Thyroid gland (tissue), 4 donors: Measurements from ENCODE around the gene CLEC1A. TPM values are rescaled to one million over a fixed set of nuclear protein-coding genes. Genes with fewer than 3 reads are reported as not detected.

ENCODE experiments used
- DNase-seq, 2 donors: peaks; one replicate each; pipeline ENCODE4 v3.0.0-alpha.2; 2019
- H3K27ac ChIP-seq, 3 donors: fragments of 200-600 bp; sonication (generic); 1 replicate in 2 of 3; 2 replicates in 1 of 3; pipeline ENCODE4 v1.5.1; 2016 to 2019; ENCODE audit warnings: mild to moderate bottlenecking in 1 of 3, moderate library complexity in 1 of 3
- H3K27me3 ChIP-seq: fragments of 200-600 bp; sonication (generic); one replicate; pipeline ENCODE4 v1.5.1; 2019
- H3K36me3 ChIP-seq, 2 donors: fragments of 200-600 bp; sonication (generic); one replicate each; pipeline ENCODE4 v1.5.1; 2016 to 2019
- H3K4me1 ChIP-seq, 2 donors: fragments of 200-600 bp; sonication (generic); one replicate each; pipeline ENCODE4 v1.5.1; 2017 to 2019
- H3K4me3 ChIP-seq, 3 donors: fragments of 200-600 bp; sonication (generic); replicated peaks in 1 of 3; 1 replicate in 2 of 3; 2 replicates in 1 of 3; pipeline ENCODE4 v1.5.1; 2016; ENCODE audit warnings: mild to moderate bottlenecking in 1 of 3
- H3K9me3 ChIP-seq: fragments of 200-600 bp; sonication (generic); one replicate; pipeline ENCODE4 v1.5.1; 2017
- POLR2A ChIP-seq, 2 donors: fragments of 450-650 bp; IDR thresholded peaks; one replicate each; pipeline ENCODE4 v1.6.1; 2017; ENCODE audit warnings: antibody characterized with exemption in 2 of 2, mild to moderate bottlenecking in 2 of 2, moderate library complexity in 1 of 2
- WGBS, 2 donors: methylation state at CpG; one replicate each; pipeline ENCODE4 v1.1.5; 2017; 5-methylcytosine and 5-hydroxymethylcytosine counted together
- intact Hi-C: fragments of 100-400 bp; cut with DNase I; formaldehyde crosslinking; loops from one replicate; pipeline ENCODE4 v1.15.1; 2023
- total RNA-seq, 4 donors: library from RNA; depleted of rRNA; stranded (reverse); fragments of >200 nt; gene quantifications; one replicate each; pipeline ENCODE4 v1.2.3, GENCODE V29; 2016
- TF ChIP-seq, protein P1 (sequence below), 6 experiments: fragments of 200-600 bp in 3 of 6; fragments of 450-650 bp in 3 of 6; sonication (generic) in 3 of 6; IDR thresholded peaks; one replicate each; pipeline ENCODE4 v1.5.1; 2016 to 2019; ENCODE audit warnings: antibody characterized with exemption in 6 of 6, mild to moderate bottlenecking in 2 of 6, inconsistent platforms in 1 of 6, moderate library complexity in 1 of 6

Gene CLEC1A
- total RNA-seq, 4 donors from 2014 or later = 2.5 to 9.7 (median 5.2) TPM

DNA sequence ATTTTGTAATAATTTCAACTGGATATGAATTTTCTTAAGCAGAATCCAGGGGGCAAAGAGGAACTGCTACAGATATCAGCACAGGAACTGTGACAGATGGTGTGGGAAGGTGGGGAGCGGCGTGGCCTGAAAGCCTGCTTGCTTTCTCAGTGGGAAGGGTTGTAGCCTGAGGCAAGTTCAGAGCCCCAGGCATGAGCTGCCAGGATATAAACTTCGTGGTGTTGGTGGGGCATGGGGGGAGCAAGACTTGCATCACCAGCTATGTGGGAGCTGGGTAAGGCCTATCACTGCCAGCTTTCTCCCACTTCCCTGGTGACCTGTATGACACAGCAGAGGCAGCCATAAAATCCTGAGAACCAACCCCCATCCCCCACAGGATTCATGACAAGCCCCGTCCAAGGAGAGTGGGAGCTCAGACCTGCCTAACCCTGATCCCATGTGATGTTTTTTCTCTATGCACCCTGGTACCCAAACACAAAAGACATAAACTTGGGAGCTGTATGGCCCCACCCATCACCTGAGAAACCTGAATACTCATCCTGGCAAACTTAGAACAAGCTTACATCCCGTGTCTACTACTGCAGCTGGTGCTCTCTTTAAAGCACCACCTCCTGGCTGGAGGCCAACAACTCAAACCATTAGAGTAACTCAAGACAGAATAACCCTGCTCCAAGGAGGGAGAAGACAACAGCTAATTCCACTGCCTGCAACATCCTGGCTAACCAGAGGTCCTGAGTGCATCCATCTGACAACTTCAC, 16.5 kb downstream of the CLEC1A start:
- 75 to 78% methylated on average over 5 of the region's 5 CpGs for WGBS, 2 donors
- DNase-seq = no peak
- Histone ChIP-seq H3K4me1 (no peaks in the 10 kb centered on the region), H3K27ac (no peak overlapping the region), H3K4me3 (no peak overlapping the region), H3K27me3 (no peaks in the 10 kb centered on the region), H3K9me3 (no peaks in the 10 kb centered on the region), H3K36me3 (no peaks in the 10 kb centered on the region)
- no peak for TF ChIP-seq POLR2A (IDR thresholded peaks at IDR 0.05)
- TF ChIP-seq, protein P1, sequence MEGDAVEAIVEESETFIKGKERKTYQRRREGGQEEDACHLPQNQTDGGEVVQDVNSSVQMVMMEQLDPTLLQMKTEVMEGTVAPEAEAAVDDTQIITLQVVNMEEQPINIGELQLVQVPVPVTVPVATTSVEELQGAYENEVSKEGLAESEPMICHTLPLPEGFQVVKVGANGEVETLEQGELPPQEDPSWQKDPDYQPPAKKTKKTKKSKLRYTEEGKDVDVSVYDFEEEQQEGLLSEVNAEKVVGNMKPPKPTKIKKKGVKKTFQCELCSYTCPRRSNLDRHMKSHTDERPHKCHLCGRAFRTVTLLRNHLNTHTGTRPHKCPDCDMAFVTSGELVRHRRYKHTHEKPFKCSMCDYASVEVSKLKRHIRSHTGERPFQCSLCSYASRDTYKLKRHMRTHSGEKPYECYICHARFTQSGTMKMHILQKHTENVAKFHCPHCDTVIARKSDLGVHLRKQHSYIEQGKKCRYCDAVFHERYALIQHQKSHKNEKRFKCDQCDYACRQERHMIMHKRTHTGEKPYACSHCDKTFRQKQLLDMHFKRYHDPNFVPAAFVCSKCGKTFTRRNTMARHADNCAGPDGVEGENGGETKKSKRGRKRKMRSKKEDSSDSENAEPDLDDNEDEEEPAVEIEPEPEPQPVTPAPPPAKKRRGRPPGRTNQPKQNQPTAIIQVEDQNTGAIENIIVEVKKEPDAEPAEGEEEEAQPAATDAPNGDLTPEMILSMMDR (IDR thresholded peaks at IDR 0.05) = no peak
- intact Hi-C loops = no loop called here

DNA sequence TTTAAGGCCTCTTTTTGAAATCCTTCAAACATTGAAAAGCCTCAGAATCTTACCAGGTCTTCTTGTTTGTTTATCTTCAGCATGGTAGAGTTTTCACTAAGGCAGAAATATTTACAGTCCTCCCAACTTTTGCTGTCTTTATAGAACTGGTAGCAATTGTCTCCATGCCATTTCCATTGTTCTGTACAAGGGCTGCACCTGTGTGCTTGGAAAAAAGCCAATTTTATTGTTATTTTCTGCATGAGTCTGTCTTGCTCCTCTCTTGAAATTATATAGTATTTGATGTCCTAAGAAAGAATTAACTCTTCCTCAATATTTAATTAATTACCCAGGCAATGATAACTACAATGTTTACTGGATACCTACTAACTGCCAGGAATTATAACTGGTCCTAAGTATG, 23.3 kb downstream of the CLEC1A start:
- intact Hi-C loops = no loop called here
- H3K4me1 ChIP-seq = no peaks in the 10 kb centered on the region
- H3K9me3 ChIP-seq = no peaks in the 10 kb centered on the region
- H3K36me3 ChIP-seq = no peaks in the 10 kb centered on the region
- H3K27me3 ChIP-seq = no peaks in the 10 kb centered on the region
- no peak overlapping the region for H3K4me3 ChIP-seq
- no peak for TF ChIP-seq POLR2A (IDR thresholded peaks at IDR 0.05)
- TF ChIP-seq, protein P1 (IDR thresholded peaks at IDR 0.05) = no peak
- H3K27ac ChIP-seq = no peak overlapping the region
- DNase-seq = no peak

GRCh38 chr12:10073261-10073660, 25.5 kb downstream of the CLEC1A start:
- no peaks in the 10 kb centered on the region for H3K27me3 ChIP-seq
- H3K4me3 ChIP-seq = no peak overlapping the region
- no peak for DNase-seq
- H3K4me1 ChIP-seq = no peaks in the 10 kb centered on the region
- H3K36me3 ChIP-seq = no peaks in the 10 kb centered on the region
- TF ChIP-seq POLR2A (IDR thresholded peaks at IDR 0.05) = no peak
- 94 to 99% methylated on average over 5 of the region's 5 CpGs for whole genome bisulfite sequencing, 2 donors
- H3K9me3 ChIP-seq = no peaks in the 10 kb centered on the region
- intact Hi-C loops = no loop called here
- no peak overlapping the region for H3K27ac ChIP-seq

GRCh38 chr12:10072131-10072530, 26.7 kb downstream of the CLEC1A start:
- Histone ChIP-seq H3K27ac (no peak overlapping the region), H3K36me3 (no peaks in the 10 kb centered on the region), H3K4me1 (no peaks in the 10 kb centered on the region), H3K4me3 (no peak overlapping the region), H3K9me3 (no peaks in the 10 kb centered on the region), H3K27me3 (no peaks in the 10 kb centered on the region)
- 93 to 94% methylated on average over 2 of the region's 2 CpGs for WGBS, 2 donors
- no peak for DNase-seq
- intact Hi-C loops = no loop called here
- TF ChIP-seq, protein P1 (IDR thresholded peaks at IDR 0.05) = no peak

DNA sequence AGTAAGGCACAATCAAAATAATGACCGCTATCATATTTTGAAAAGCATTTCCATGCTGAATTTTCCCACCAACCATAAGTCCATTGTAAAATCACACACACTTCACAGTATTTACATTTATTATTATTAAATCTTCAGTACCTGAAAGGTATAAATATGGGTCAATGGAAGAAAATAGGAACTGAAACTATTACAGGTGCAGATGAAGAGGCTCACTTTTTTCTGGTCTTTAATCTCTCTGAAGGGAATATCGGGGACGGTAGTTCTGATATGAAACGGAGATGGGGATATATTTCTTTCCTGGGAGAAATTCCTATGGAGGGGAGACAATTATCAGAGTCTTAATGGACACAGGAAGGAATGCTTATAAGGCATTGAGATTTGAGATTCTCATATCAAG, 28.4 kb downstream of the CLEC1A start:
- Histone ChIP-seq H3K27me3 (no peaks in the 10 kb centered on the region), H3K27ac (no peak overlapping the region), H3K36me3 (no peaks in the 10 kb centered on the region), H3K9me3 (no peaks in the 10 kb centered on the region), H3K4me3 (no peak overlapping the region), H3K4me1 (no peaks in the 10 kb centered on the region)
- 95 to 96% methylated on average over 4 of the region's 4 CpGs for WGBS, 2 donors
- intact Hi-C loops = no loop called here
- TF ChIP-seq, protein P1 (IDR thresholded peaks at IDR 0.05) = no peak
- no peak for TF ChIP-seq POLR2A (IDR thresholded peaks at IDR 0.05)
- no peak for DNase-seq
